CD4-positive, alpha-beta T cell treated with Interleukin-2 at 100 ng/mL for 4 hours (primary cell): ENCODE results near the gene CSAG3.
"Not testable (repeated sequence)": the region's sequence is repeated elsewhere in the genome, so short reads cannot be mapped to it uniquely, and the experiment has no call there.

Experiments
- DNase-seq: peaks from one replicate; pipeline ENCODE4 v3.0.0-alpha.2; 2020; ENCODE audit warnings: low spot score

The CSAG3 gene

DNA sequence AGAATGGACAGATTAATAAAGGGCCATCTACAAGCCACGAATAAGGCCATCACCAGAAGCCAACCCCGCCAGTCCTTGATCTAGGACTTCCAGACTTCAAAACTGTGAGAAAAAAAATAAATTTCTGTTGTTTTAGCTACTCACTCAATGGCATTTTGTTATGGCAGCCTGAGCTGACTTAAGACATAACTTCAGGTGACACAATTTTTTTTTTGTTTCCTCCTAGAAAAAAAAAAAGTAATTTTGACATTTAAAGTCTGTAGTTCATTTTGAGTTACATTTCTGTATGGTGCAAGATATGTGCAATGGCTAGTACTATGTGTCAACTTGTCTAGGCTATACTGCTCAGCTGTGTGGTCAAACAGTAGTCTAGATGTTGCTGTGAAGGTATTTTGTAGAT is at the start of gene CSAG3:
Gene CSAG3 (plus strand): TSS at position 301 of the 400 bp plus-strand sequence.
- DNase-seq, result not testable (repeated sequence)

DNA sequence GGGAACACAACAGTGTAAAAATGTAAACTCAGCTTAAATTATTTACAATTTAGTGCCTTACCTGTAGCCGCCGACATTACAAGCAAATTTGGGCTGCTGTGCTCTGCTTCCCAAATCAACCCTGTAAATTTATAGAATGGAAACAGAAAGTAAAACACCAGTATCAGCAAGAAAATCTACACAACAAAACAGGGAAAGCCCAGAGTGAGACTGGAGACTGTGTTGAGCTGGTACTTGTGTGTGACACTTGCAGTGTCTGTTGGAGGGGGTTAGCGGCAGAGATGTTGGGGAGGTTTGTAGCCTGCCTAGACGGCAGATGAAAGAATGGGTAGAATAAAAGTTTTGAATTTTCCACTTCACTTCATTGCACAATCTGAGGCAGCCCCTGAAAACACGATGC is 45.8 kb upstream of the CSAG3 start:
- not testable (repeated sequence) for DNase-seq

DNA sequence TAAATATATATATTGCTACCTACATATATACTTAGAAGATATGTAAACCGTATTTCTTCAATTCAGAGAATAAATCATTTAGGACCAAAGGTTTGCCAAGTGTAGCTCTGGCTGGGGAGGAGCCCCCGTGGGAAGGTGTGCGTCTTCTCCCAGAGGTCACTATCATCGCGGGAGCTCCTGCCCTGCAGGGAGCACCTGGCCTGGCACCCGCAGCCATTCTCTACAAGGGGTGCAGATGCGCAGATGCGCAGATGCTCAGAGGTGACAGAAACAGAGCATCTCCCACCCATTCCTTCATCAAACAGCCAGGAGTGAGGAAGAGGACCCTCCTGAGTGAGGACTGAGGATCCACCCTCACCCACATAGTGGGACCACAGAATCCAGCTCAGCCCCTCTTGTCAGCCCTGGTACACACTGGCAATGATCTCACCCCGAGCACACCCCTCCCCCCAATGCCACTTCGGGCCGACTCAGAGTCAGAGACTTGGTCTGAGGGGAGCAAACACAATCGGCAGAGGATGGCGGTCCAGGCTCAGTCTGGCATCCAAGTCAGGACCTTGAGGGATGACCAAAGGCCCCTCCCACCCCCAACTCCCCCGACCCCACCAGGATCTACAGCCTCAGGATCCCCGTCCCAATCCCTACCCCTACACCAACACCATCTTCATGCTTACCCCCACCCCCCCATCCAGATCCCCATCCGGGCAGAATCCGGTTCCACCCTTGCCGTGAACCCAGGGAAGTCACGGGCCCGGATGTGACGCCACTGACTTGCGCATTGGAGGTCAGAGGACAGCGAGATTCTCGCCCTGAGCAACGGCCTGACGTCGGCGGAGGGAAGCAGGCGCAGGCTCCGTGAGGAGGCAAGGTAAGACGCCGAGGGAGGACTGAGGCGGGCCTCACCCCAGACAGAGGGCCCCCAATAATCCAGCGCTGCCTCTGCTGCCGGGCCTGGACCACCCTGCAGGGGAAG is 44.9 kb upstream of the CSAG3 start, which contains the start of gene MAGEA2B:
Gene MAGEA2B (plus strand): TSS at position 814 of the 973 bp plus-strand sequence. CDS start 2,479 bp downstream, outside the sequence.
- DNase-seq, result not testable (repeated sequence)

DNA sequence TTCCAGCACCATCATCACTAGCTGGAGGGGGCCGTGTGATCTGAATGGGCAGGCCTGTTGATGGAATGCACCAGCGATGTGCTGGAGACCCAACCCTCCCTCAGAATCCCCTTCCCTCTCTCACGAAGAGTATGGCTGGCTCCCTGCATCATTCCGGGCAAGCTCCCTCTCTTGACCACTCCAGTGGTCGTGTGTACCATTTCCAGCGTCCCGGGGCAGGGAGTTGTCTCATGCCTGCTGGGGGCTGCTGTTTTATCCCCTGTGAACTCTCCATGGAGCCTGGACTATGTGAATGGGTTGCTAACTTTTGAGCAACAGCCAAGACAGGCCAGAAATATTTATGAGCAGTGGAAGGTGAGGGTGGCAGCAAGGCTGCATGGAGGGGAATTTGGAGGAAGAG is 33.6 kb upstream of the CSAG3 start:
- DNase-seq, result no peak

DNA sequence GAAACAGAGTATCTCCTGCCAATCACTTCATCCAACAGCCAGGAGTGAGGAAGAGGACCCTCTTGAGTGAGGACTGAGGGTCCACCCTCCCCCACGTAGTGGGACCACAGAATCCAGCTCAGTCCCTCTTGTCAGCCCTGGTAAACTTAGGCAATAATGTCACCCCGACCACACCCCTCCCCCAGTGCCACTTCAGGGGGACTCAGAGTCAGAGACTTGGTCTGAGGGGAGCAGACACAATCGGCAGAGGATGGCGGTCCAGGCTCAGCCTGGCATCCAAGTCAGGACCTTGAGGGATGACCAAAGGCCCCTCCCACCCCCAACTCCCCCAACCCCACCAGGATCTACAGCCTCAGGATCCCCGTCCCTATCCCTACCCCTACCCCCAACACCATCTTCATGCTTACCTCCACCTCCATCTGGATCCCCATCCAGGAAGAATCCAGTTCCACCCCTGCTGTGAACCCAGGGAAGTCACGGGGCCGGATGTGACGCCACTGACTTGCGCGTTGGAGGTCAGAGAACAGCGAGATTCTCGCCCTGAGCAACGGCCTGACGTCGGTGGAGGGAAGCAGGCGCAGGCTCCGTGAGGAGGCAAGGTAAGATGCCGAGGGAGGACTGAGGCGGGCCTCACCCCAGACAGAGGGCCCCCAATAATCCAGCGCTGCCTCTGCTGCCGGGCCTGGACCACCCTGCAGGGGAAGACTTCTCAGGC is 25.6 kb upstream of the CSAG3 start, which contains the start of the genes CSAG1 and MAGEA12:
Gene CSAG1 (minus strand): TSS at position 461 of the 715 bp plus-strand sequence. CDS start 1,261 bp downstream, outside the sequence.
Gene MAGEA12 (plus strand): TSS at position 497 of the 715 bp plus-strand sequence. CDS start 2,405 bp downstream, outside the sequence.
- DNase-seq, result no peak

DNA sequence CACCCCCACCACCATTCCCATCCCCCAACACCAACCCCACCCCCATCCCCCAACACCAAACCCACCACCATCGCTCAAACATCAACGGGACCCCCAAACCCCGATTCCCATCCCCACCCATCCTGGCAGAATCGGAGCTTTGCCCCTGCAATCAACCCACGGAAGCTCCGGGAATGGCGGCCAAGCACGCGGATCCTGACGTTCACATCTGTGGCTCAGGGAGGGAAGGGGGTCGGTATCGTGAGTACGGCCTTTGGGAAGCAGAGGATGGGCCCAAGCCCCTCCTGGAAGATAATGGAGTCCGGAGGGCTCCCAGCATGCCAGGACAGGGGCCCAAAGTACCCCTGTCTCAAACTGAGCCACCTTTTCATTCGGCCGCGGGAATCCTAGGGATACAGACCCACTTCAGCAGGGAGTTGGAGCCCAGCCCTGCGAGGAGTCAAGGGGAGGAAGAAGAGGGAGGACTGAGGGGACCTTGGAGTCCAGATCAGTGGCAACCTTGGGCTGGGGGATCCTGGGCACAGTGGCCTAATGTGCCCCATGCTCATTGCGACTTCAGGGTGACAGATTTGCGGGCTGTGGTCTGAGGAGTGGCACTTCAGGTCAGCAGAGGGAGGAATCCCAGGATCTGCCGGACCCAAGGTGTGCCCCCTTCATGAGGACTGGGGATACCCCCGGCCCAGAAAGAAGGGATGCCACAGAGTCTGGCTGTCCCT is 24.7 kb upstream of the CSAG3 start:
- not testable (repeated sequence) for DNase-seq

DNA sequence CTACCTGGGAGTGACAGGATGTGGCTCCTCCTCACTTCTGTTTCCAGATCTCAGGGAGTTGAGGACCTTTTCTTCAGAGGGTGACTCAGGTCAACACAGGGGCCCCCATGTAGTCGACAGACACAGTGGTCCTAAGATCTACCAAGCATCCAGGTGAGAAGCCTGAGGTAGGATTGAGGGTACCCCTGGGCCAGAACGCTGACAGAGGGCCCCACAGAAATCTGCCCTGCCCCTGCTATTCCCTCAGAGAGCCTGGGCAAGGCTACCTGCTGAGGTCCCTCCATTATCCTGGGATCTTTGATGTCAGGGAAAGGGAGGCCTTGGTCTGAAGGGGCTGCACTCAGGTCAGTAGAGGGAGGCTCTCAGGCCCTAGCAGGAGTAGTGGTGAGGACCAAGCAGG is 23.9 kb upstream of the CSAG3 start:
- DNase-seq, result no peak

DNA sequence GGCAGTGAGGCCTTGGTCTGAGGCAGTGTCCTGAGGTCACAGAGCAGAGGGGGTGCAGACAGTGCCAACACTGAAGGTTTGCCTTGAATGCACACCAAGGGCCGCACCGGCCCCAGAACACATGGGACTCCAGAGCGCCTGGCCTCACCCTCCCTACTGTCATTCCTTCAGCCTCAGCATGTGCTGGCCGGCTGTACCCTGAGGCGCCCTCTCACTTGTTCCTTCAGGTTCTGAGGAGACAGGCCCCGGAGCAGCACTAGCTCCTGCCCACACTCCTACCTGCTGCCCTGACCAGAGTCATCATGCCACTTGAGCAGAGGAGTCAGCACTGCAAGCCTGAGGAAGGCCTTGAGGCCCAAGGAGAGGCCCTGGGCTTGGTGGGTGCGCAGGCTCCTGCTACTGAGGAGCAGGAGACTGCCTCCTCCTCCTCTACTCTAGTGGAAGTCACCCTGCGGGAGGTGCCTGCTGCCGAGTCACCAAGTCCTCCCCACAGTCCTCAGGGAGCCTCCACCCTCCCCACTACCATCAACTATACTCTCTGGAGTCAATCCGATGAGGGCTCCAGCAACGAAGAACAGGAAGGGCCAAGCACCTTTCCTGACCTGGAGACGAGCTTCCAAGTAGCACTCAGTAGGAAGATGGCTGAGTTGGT is 23.0 kb upstream of the CSAG3 start:
- DNase-seq, result no peak

DNA sequence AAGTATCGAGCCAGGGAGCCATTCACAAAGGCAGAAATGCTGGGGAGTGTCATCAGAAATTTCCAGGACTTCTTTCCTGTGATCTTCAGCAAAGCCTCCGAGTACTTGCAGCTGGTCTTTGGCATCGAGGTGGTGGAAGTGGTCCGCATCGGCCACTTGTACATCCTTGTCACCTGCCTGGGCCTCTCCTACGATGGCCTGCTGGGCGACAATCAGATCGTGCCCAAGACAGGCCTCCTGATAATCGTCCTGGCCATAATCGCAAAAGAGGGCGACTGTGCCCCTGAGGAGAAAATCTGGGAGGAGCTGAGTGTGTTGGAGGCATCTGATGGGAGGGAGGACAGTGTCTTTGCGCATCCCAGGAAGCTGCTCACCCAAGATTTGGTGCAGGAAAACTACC is 22.5 kb upstream of the CSAG3 start:
- not testable (repeated sequence) for DNase-seq

DNA sequence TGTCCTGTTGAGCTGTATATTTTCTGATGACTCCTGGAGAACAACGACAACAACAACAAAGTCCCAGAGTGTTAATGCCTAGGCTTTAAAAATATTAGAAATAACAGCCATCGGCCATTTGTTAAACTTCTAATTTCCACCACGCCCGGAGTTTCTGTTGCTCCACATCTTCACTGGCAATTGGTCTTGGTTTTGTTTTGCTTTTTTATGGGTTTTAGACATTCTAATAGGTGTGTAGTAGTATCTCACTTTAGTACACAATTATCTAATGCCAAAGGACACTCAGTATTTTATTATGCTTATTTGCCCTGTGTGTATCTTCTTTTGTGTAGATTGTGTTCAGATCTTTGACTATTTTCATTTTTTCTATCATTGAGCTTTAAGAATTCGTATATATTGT is 20.5 kb upstream of the CSAG3 start:
- no peak for DNase-seq

DNA sequence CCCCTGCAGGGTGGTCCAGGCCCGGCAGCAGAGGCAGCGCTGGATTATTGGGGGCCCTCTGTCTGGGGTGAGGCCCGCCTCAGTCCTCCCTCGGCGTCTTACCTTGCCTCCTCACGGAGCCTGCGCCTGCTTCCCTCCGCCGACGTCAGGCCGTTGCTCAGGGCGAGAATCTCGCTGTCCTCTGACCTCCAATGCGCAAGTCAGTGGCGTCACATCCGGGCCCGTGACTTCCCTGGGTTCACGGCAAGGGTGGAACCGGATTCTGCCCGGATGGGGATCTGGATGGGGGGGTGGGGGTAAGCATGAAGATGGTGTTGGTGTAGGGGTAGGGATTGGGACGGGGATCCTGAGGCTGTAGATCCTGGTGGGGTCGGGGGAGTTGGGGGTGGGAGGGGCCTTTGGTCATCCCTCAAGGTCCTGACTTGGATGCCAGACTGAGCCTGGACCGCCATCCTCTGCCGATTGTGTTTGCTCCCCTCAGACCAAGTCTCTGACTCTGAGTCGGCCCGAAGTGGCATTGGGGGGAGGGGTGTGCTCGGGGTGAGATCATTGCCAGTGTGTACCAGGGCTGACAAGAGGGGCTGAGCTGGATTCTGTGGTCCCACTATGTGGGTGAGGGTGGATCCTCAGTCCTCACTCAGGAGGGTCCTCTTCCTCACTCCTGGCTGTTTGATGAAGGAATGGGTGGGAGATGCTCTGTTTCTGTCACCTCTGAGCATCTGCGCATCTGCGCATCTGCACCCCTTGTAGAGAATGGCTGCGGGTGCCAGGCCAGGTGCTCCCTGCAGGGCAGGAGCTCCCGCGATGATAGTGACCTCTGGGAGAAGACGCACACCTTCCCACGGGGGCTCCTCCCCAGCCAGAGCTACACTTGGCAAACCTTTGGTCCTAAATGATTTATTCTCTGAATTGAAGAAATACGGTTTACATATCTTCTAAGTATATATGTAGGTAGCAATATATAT is 5.0 kb upstream of the CSAG3 start, which contains the start of gene MAGEA2:
Gene MAGEA2 (minus strand): TSS at position 157 of the 965 bp plus-strand sequence. CDS start 2,479 bp downstream, outside the sequence.
- DNase-seq, result not testable (repeated sequence)

DNA sequence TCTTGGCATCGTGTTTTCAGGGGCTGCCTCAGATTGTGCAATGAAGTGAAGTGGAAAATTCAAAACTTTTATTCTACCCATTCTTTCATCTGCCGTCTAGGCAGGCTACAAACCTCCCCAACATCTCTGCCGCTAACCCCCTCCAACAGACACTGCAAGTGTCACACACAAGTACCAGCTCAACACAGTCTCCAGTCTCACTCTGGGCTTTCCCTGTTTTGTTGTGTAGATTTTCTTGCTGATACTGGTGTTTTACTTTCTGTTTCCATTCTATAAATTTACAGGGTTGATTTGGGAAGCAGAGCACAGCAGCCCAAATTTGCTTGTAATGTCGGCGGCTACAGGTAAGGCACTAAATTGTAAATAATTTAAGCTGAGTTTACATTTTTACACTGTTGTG is 4.1 kb upstream of the CSAG3 start:
- DNase-seq, result not testable (repeated sequence)

DNA sequence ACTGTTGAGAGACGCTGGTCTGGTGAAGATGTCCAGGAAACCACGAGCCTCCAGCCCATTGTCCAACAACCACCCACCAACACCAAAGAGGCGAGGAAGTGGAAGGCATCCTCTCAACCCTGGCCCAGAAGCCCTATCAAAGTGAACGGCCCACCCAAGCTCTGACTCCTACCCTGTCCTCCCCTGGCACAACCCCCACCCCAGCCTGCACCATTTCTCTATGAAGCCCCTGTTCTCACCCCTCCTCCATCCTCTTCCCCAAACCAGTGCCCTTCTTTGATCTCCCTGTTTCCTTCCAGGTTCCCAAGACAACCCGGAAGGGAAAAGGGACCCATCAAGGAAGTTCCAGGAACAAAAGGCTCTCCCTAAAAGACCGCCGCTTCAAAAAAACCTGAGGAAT is 526 bp downstream of the CSAG3 start:
- not testable (repeated sequence) for DNase-seq

DNA sequence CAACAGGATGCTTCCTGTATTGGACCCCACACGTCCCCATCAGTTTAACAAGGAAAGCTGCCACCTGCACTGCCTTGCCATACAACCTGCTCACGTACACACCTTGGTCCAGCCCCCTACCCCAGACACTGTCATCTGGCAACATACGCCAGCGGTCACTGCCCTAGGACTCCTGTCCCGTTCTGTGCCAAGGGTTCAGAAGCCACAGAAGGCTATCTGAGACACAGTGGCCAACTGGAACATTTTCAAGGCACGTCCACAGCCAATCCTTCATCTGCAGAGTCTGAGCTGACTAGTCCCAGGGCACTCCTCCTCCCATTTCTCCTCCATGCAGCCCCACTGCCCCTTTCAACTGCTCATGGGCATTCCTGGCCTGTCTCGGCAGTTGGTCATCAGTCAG is 2.6 kb downstream of the CSAG3 start:
- DNase-seq, result not testable (repeated sequence)

DNA sequence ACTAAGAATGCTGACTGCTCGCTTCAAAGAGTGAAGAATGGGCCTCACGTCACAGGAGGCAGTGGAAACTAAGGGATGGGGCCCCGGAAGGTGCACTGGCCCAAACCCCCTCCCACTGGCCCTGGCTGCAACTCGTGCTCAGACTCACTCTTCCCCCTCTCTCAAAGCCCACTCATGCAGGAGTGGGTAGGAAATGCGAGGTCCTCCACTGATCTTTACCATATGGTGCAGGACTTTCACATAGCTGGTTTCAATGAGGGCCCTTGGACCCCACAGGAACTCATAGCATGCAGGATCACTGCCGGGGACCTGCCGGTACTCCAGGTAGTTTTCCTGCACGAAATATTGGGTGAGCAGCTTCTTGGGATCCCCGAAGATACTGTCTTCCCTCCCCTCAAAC is 7.5 kb downstream of the CSAG3 start:
- DNase-seq, result not testable (repeated sequence)

DNA sequence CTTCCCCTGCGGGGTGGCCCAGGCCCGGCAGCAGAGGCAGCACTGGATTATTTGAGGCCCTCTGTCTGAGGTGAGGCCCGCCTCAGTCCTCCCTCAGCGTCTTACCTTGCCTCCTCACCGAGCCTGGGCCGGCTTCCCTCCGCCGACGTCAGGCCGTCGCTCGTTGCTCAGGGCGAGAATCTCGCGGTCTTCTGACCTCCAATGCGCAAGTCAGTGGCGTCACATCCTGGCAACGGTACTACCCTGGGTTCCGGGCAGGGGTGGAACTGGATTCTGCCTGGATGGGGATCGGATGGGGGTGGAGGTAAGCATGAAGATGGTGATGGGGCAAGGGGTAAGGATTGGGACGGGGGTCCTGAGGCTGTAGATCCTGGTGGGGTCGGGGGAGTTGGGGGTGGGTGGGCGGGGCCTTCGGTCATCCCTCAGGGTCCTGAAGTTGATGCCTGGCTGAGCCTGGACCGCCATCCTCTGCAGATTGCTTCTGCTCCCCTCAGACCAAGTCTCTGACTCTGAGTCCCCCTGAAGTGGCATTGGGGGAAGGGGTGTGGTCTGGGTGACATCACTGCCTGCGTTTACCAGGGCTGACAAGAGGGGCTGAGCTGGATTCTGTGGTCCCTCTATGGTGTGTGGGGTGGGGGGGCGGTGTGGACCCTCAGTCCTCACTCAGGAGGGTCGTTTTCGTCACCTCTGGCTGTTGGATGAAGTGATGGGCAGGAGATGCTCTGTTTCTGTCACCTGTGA is 10.7 kb downstream of the CSAG3 start, which contains the start of gene MAGEA6:
Gene MAGEA6 (minus strand): TSS at position 141 of the 741 bp plus-strand sequence. CDS start 2,039 bp downstream, outside the sequence.
- not testable (repeated sequence) for DNase-seq

DNA sequence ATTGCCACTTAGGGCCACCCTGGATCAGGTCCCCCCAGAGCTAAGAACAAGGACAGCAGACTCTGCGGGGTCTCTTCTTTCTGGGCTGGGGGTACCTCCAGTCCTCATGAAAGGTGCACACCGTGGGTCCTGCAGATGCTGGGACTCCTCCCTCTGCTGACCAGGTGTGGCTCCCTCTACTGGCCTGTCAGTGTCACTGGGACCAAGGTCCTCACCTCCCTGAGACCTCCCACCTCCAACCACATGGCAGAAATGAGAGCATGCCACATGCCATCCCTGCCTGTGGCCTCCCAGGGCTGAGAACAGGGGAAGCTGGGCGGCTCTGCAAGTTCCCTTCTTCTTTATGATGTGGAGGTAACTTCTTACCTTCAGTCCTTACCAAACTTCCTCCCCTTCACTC is 28.0 kb downstream of the CSAG3 start:
- not testable (repeated sequence) for DNase-seq

DNA sequence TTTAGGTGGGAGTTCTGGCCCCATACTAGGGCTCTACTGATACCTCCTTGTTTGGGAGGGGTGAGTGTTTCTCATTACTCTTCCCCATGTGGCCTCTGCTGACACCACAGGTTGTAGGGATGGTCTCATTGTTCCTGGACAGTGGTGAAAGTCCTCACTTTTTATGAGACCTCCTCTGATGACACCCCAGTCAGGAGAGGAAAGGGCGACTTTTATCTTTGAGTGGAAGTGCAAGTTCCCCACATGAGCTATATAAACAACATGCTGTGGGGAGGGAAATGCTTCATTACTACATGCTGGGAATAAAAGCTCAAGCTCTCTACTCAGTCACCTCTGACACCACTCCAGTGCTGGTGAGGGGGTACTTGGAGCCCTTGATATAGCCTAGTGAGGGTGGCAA is 39.9 kb downstream of the CSAG3 start:
- DNase-seq, result no peak

DNA sequence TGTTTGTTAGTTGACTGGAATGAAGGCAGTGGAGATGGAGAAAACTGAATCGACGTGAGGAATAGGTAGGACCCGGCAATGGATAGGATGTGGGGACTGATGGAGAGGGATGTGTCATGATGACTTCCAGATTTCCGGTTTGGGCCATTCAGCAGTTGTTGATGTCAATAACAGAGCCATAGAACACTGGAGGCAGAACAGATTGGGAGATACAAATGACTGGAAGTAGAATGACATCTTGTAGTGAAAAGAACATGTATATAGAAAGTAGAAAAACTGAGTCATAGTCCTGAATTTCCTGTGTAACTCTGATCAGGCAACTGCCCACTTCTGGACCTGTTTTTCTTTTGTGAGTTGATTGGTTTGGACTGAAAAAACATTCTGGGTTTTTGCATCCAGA is 47.0 kb downstream of the CSAG3 start:
- DNase-seq, result no peak
